NCI-H2227 (cell line): ENCODE results near the gene TMEM132D.

ENCODE experiments used
- DNase-seq: peaks from one replicate; lab custom pipeline; 2025; ENCODE audit not compliant: unreplicated experiment; lab: John Stamatoyannopoulos, UW

Gene TMEM132D

DNA sequence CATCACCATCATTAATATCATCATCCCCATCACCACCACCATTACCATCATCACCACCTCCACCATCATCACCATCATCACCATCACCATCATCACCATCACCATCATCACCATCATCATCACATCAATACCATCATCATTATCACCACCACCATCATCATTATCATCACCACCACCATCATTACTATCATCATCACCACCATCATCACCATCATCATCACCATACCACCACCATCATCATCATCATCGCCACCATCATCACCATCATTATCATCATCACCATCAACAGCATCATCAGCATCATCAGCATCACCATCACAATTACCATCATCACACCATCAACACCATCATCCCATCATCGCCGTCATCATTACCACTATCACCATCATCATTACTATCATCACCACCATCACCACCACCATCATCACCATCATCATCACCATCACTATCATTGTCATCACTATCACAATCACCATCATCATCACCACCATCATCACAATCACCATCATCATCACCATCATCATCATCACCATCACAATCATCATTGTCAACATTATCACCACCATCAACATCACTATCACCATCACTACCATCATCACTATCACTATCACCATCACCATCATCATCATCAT, 767.0 kb downstream of the TMEM132D start:
- DNase-seq: no peak

DNA sequence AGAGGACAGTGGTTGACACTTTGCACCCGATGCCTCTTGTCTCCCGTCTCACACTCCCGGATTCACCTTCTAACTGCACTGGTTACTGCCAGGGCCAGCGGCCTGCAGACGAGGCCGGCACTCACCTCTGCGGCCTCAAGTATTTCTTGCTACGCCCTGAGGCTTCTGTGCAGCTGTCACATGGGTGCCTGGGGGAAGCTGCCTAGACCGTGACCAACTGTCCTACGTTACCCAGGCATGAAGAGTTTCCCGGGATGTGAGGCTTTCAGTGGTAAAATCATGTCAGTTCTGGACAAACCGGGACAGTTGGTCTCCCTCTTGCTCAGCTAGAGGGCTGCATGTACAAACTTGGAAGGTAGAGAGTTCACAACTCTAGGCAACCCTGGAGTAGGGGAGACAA, 776.1 kb downstream of the TMEM132D start:
- DNase-seq: no peak

DNA sequence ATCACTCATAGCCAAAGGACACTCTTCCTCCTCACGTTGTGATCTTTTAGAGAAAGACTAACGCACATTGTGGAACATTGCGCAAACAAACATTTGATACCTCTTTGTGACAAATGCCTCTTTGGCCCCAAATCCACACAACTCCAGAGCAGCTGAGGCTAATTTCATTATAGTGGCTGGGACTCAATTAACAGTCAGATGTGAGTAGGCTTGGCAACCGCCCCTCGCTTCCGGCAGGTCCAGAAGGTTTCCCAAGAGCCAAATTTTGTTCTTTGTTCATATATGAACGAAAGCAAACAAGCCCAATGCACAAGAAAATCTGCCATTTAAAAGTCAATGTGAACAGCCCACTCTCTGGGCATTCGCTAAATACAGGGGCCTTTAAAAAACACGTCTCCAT, 776.6 kb downstream of the TMEM132D start:
- no peak for DNase-seq

DNA sequence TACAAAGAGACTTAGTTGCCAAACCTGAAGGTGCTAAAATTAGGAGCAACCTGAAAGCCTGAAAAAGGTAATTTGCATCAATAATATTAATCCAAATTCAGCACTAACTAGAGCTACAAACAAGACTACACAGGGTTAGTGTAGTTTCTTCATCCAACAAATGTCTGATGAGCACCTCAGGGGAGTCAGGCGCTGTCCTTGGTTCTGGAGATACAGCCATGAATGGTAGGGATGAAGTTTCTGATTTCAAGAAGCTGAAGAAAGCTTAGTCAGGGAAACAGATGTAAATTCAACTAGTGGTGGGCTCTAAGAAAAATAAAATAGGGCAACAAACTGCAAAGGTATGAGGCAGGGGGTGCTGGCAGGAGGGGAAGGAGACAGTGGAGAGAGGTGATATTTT, 784.3 kb downstream of the TMEM132D start:
- DNase-seq: no peak

DNA sequence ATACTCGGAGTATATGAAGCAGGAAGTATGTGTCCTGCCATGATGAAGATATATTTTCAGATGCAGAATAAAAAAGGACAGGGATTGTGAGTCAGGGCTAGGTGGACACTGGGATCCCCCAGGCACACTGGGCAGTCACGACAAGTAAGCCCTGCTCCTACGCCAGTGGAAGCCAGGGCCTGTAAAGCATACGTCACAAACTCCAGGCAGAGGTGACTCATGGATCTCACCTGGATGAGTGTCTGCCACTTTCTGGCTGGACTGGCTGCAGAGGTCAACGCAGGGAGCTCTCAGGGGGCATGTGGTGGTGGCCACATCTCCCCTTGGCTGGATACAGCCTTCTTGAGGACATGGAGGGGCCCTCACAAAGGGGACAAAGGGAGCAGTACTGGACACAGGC, 788.3 kb downstream of the TMEM132D start:
- no peak for DNase-seq

DNA sequence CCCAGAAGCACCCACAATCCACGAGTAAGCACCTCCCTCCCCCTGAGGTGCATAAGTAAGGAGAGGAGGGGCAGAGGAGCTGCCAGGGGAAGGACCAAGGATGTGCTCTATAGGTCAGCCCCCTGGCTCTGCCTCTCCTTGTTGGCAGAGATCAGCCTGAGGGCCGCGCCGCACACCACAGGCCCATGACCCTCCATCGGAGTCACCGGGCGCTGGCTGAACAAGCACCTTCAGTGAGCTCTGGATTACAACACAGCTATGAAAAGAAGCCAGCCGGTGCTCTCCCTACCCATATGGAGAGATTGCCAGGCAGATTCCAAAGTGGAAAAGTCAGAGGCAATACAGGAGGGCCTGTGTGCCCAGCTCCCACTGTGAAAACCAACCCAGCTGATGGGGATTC, 793.2 kb downstream of the TMEM132D start:
- no peak for DNase-seq

DNA sequence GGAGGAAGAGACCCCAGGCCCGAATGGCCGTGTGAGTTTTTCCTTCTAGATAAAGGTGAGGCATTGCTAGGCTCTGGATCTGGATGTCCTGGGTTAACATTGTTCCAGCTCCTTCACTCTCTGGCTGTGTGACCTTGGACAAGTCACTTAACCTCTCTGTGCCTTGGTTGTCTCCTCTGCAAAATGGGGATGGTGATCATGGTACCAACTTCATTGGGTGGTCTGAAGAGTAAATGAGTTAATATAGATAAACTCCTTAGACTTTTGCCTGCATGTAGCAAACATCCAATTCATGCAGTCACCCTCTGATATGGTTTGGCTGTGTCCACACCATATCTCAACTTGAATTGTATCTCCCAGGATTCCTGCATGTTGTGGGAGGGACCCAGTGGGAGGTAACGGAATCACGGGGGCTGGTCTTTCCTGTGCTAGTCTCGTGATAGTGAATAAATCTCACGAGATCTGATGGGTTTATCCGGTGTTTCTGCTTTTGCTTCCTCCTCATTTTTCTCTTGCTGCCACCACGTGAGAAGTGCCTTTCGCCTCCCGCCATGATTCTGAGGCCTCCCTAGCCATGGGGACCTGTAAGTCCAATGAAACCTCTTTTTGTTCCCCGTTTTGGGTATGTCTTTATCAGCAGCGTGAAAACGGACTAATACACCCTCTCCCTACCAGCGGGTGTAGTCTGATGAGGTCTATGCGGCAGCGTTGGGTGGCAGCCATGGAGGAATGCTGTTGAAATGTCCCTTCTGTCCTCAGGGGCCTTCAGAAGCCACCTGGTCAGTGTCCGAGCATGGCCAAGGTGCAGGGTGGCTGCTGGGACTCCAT, 794.4 kb downstream of the TMEM132D start:
- DNase-seq: no peak

DNA sequence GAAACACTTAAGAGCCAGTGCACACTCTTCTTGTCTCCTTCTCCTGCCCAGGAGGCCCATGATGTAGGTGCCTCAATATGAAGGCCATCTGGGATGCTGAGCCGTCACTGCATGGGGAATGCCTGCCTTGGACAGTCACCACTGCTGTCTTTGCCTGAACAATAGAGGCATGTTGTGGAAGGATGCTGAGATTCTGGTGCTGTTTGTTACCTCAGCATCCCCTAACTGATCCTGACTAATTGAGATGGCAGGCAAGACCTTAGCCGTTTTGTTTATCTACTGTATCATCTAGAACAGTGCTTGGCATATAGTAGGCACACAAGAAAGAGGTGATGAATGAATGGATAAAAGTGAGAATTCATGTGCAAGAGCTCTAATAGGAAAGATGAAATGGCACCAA, 797.1 kb downstream of the TMEM132D start:
- no peak for DNase-seq

DNA sequence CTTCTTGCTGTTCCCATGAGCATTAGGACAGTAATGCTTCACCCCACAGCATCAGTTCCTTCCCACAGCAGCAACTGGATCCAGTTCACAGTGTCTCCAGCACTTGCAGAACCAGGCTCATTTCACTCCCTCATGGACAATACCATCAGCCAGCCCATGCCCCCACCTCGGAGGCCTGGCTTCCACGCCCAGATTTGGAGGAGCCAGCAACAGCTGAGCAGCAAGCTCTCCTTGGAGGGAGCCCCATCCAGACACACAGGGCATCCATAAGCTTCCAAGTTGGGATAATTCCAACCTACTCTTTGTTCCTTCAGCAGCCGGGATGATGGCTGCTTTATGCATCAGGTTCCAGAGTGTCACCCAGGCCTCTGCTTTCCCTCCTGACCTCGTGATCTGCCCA, 800.6 kb downstream of the TMEM132D start:
- DNase-seq: no peak

DNA sequence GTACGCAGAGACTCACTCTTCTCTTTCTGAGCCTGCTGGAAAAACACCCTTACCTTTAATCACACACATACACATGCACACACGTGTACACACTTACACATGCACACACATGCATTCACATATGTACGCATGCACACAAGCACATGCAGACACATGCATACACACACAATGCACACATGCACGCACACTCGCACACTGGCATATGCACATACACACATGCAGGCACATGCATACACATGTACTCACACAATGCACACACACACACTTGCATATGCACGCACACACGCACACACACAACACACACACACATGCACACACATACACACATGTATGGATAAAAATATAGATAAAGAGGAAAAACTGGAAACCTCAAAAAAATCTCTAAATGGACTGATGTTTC, 801.6 kb downstream of the TMEM132D start:
- no peak for DNase-seq

DNA sequence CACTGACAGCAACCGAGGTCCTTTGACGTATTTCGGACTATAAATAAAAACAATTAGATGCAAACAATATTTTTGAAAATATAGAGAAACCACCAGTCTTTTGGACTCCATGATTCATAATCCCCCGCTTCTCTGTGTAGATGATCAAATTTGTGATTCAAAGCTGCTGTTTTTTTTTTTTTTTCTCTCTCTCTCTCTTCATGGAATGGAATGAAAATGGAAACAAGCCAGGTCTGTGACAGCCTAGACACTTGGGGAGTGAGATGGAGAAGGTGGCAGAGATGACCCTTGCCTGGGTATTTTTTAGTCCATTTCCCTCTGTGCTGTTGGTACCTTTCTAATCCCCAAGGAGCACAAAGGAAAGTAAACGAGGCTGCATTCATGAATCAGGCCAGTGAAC, 802.0 kb downstream of the TMEM132D start:
- DNase-seq: no peak

DNA sequence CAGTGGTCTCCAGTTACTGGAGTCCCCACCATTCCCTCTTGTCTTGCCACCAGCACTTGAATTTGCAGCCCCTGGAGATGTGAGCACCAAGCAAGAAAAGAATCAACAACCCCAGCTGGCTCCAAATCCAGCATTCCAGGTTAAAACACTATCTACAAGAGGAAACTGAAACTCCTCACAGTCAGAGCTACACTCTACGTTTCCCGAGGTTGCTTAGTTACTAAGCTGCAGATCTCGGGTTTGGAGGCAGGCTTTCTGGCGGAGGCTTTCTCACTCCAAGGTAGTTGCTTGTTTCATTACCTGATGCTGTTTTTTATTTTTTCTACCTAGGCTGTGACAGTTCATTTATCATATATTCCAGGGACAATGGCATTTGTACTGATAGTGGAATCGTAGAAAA, 802.4 kb downstream of the TMEM132D start:
- DNase-seq: no peak

DNA sequence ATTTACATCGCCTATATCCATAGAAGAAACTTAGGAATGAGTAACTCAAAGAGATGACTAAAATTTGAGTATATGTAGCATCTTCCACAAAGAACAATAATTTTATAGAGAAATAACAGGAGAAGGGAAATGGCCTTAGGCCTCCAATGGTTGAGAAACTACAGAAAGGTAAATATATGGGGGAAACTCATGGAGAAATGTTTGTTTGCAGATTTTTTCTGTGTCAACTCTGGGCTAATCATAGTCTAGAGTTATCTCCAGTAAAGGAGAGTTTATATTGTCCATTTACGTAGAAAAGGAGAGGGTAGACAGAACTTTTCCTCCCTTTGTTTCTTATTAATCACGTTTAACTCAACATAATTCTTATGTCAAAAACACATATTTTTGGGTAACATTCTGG, 806.4 kb downstream of the TMEM132D start:
- DNase-seq: no peak

DNA sequence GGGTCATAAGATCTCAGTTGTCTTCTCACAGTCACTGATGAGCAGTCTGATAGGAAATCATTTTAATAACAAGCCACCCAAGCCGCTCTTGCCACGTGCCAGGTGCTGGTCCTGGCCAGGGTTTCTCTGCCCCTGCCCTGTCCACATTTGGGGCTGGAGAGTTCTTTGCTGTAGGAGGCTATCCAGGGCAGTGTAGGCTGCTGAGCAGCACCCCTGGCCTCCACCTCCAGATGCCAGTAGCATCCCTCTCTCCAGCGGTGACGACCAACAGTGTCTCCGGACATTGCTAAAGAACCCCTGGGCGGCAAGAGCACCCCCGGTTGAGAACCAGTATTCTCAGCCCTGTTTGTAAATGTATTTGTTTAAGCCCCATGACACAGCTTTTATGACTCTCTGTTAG, 806.9 kb downstream of the TMEM132D start:
- no peak for DNase-seq

DNA sequence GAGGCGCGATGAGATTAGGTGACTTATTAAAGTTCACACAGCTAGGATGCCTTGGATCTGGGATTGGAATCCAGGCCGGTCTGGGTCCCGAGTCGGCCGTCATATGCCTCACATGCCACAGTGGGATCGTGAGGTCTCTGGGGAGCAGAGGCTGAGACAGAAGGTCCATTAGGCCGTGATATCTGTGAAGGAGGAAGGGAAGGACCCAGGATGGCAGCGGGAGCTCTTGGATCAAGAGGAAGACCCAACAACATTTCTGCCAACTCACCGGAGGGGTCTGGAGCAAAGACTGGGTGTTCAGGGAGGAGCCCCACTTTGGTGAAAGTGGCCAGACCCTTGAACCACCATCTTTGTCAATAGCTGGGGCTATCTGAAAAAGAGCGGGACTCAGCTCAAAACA, 807.6 kb downstream of the TMEM132D start:
- no peak for DNase-seq

DNA sequence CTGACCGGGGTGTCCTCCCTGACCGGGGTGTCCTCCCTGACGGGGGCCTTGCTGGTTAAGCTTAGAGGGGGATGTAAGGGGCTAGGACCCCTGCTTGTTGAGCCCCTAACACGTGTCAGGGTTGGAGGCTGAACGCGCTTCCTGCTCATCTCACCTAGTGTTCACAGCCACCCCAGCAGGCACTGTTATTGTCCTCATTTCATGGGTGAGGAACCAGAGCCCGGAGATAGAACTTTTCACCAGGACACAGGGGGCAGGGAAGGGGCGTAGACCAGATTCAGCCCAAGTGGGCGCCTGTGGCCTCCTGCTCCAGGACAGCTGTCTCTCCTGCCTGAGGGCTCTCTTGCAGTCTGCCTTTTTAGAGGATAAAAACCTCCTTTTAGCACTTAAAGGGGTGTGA, 814.2 kb downstream of the TMEM132D start:
- DNase-seq: no peak

DNA sequence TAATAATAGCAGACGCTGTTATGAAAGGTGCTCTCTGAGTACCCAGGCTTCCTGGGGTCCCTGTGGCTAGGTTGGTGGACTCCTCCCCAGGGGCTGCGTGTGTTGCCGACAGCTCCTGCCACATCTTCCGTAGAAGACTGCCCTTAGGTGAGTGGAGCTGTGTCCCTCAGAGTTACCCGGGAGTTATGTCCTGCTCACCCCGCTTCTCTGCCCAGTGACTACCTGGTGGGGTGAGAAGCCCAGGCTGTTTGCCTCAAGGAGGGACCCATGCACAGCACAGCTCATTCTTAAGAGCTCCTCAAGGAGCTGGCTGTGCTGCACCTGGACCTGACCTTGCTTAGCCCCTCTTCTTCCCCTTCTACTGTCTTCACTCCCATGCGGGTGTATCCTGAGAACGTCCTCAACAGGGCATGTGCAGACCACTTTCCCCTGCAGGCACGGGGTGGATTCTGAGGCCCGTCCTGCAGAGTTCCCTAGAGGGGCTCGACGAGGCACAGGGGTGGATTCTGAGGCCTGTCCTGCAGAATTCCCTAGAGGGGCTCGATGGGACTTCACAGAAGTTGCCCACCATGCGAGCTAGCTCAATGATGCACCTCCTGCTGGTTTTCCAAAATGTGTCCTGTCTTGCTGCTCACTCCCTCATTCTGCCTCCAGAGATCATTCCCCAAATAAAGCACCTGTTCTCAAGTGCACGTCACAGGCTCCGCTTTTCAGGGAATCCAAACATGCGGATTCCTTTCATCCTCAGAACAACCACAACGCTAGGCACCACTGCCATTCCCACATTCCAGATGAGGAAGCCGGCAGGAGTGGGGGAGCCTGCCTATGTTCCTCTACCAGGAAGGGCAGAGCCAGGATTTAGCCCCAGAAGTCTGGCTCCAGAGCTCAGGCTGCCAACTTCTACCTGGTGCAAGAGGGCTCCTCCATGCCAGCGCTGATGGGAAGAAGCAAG, 818.7 kb downstream of the TMEM132D start:
- DNase-seq: no peak

DNA sequence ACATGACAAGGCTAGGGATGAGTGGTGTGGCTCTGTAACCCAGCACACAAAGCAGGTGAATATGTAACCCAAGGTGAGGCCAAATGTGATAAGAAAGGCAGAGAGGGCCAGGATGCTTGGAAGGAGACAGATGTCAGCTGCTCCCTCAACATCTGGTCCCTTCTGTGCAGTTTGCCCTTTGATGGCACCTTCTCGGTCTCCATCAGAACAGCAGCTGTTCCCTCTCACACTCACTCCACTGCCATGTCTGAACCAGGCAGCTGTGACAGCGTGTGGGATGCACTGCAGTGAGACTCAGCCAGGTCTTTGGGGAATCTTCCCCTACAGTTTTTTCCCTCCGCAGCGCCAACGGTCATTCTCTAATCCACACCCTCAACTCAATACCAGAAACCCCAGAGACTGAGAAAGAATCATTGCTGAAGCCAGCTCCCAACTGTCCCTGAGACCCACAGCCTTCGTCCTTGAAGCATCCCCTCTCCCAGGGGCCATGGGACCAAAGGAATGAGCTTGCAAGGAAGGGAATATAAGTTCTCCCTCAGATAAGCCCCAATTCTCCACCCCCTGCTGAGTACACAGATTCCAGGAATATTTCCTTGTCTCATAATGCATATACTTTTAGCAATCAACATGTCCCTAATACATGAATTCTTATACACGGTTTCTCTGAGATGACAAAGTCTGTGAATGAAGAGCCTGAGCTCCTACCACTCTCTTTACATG, 820.5 kb downstream of the TMEM132D start:
- DNase-seq: no peak

DNA sequence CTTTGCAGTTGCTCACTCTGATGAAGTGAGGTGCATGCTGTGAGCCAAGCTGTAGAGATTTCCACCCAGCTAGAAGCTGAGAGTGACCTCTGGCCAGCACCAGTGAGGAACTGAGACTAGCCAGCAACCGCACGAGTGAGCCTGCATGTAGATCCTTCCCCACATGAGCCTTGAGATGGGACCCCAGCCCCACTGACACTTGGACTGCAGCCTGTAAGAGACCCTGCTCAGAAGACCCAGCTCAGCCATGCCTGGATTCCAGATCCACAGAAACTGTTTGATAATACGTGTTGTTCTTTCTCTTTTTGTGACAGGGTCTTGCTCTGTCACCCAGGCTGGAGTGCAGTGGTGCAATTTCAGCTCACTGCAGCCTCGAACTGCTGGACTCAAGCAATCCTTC, 821.4 kb downstream of the TMEM132D start:
- DNase-seq: no peak

DNA sequence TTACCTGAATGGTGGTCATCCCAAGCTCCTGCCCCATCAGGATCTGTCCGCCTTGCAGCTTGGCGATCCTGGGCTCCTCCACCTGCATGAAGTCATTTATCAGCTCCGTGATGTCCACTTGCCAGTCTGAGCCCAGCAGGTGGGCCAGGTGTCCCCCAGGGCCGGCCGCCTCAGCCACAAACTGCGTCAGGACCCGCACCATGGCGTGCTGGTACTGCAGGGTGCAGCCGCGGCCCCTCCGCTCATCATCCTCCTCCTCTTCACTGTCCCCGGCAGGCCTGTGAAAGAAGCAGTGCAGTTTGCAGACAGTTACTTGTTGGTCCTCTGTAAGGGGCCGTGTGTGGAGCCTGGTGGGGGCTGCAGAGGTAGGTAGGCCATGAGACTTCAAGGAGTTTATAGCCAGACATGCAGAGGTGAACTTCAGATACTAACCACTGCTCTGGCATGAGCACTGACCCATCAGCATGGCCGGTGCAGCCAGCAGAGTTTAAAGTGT, 822.0 kb downstream of the TMEM132D start:
- no peak for DNase-seq

DNA sequence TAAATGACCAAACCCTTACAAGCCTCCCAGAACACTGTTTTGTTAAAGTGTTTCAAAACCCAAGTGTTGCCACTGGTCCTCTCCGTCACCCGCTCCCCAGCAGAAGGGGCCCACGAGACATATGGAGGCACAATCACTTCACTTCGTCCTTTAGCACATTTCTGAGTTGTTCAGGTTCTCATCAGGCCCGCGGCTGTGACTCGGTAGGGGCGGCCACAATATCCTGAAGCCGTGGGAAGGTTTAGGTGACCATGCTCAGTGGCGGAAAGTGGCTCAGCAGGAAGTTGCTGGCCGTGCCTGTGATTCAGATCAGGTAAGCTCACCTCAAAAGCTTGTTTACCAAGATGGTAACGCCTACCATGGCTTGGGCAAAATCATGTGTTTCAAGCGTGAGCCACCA, 823.0 kb downstream of the TMEM132D start:
- no peak for DNase-seq
